ENCODE results near the gene LRCH1. TPM values are rescaled to one million over a fixed set of nuclear protein-coding genes. Genes with fewer than 3 reads are reported as not detected.

Gene LRCH1
- total RNA-seq, 1 donor from 2014 or later = 2.9 TPM

- no peaks in the 10 kb centered on the region for H3K9me3 ChIP-seq (ENCODE audit: low read depth)
- H3K27ac ChIP-seq = peak overlapping the region; percentile 70
- H3K4me2 ChIP-seq = peak overlapping the region; percentile 33
- H3K27ac Mint-ChIP-seq = peak overlapping the region; percentile 88
- H4K20me1 ChIP-seq (ENCODE audit: low read depth) = no peaks in the 10 kb centered on the region
- H3K27me3 Mint-ChIP-seq (ENCODE audit: insufficient read depth, low read depth) = no peaks in the 10 kb centered on the region
- H3K27me3 ChIP-seq = no peaks in the 10 kb centered on the region
- H3K4me1 ChIP-seq = peaks cover 80% of the 10 kb centered on the region
- no peaks in the 10 kb centered on the region for H3K36me3 ChIP-seq
- H2AFZ ChIP-seq (replicated peaks) = no peak overlapping the region
- H3F3A ChIP-seq (ENCODE audit: low read depth) = peaks cover 14% of the 10 kb centered on the region
- H3K9me3 Mint-ChIP-seq = no peaks in the 10 kb centered on the region
- H3K36me3 Mint-ChIP-seq = peaks cover 2% of the 10 kb centered on the region
- TF ChIP-seq EZH2 (IDR thresholded peaks at IDR 0.05) = no peak
- no peak for TF ChIP-seq EZH2phosphoT487 (IDR thresholded peaks at IDR 0.05)
- TF ChIP-seq CTCF (IDR thresholded peaks at IDR 0.05) = no peak
- H3K79me2 ChIP-seq (ENCODE audit: low read depth) = no peaks in the 10 kb centered on the region
- no peak overlapping the region for H3K4me3 ChIP-seq
- H3K4me1 Mint-ChIP-seq = peaks cover 49% of the 10 kb centered on the region
- H3K4me3 Mint-ChIP-seq = no peak overlapping the region
- no peak overlapping the region for H3K9ac ChIP-seq
- DNase-seq (ENCODE audit: low spot score) = no peak
Observed at GRCh38 chr13:46685006-46685730, 132.2 kb downstream of the LRCH1 start.

- peaks cover 14% of the 10 kb centered on the region for H3F3A ChIP-seq (ENCODE audit: low read depth)
- DNase-seq (ENCODE audit: low spot score) = no peak
- Mint-ChIP-seq H3K9me3 (no peaks in the 10 kb centered on the region), H3K4me1 (peaks cover 54% of the 10 kb centered on the region), H3K4me3 (no peak overlapping the region), H3K27ac (peak overlapping the region; percentile 57), H3K36me3 (peaks cover 2% of the 10 kb centered on the region), H3K27me3 (ENCODE audit: insufficient read depth, low read depth) (no peaks in the 10 kb centered on the region)
- H3K79me2 ChIP-seq (ENCODE audit: low read depth) = no peaks in the 10 kb centered on the region
- TF ChIP-seq EZH2phosphoT487 (IDR thresholded peaks at IDR 0.05) = no peak
- TF ChIP-seq EZH2 (IDR thresholded peaks at IDR 0.05) = no peak
- no peak for TF ChIP-seq CTCF (IDR thresholded peaks at IDR 0.05)
- H3K27me3 ChIP-seq = no peaks in the 10 kb centered on the region
- no peaks in the 10 kb centered on the region for H3K9me3 ChIP-seq (ENCODE audit: low read depth)
- no peak overlapping the region for H3K27ac ChIP-seq
- H2AFZ ChIP-seq (replicated peaks) = no peak overlapping the region
- no peak overlapping the region for H3K9ac ChIP-seq
- no peak overlapping the region for H3K4me2 ChIP-seq
- H4K20me1 ChIP-seq (ENCODE audit: low read depth) = no peaks in the 10 kb centered on the region
- H3K36me3 ChIP-seq = no peaks in the 10 kb centered on the region
- peaks cover 71% of the 10 kb centered on the region for H3K4me1 ChIP-seq
- H3K4me3 ChIP-seq = no peak overlapping the region
Observed at GRCh38 chr13:46686171-46686570, 133.2 kb downstream of the LRCH1 start.

GRCh38 chr13:46687810-46688209 is 134.8 kb downstream of the LRCH1 start:
- no peak overlapping the region for H3K9ac ChIP-seq
- no peak for TF ChIP-seq CTCF (IDR thresholded peaks at IDR 0.05)
- TF ChIP-seq EZH2phosphoT487 (IDR thresholded peaks at IDR 0.05) = no peak
- no peak for TF ChIP-seq EZH2 (IDR thresholded peaks at IDR 0.05)
- Mint-ChIP-seq H3K9me3 (no peaks in the 10 kb centered on the region), H3K4me1 (peaks cover 57% of the 10 kb centered on the region), H3K27ac (no peak overlapping the region), H3K4me3 (no peak overlapping the region), H3K27me3 (ENCODE audit: insufficient read depth, low read depth) (no peaks in the 10 kb centered on the region), H3K36me3 (peaks cover 12% of the 10 kb centered on the region)
- H3K79me2 ChIP-seq (ENCODE audit: low read depth) = no peaks in the 10 kb centered on the region
- no peak overlapping the region for H2AFZ ChIP-seq (replicated peaks)
- no peaks in the 10 kb centered on the region for H3K27me3 ChIP-seq
- no peaks in the 10 kb centered on the region for H3K36me3 ChIP-seq
- H3F3A ChIP-seq (ENCODE audit: low read depth) = peaks cover 14% of the 10 kb centered on the region
- H4K20me1 ChIP-seq (ENCODE audit: low read depth) = no peaks in the 10 kb centered on the region
- H3K4me2 ChIP-seq = no peak overlapping the region
- no peaks in the 10 kb centered on the region for H3K9me3 ChIP-seq (ENCODE audit: low read depth)
- H3K27ac ChIP-seq = no peak overlapping the region
- no peak overlapping the region for H3K4me3 ChIP-seq
- peaks cover 55% of the 10 kb centered on the region for H3K4me1 ChIP-seq
- no peak for DNase-seq (ENCODE audit: low spot score)
